NOMO-1 treated with DMSO at 0.1 percent for 48 hours (cell line): Measurements from ENCODE around the gene NXN.
"Not testable (repeated sequence)": the region's sequence is repeated elsewhere in the genome, so short reads cannot be mapped to it uniquely, and the experiment has no call there.

Source experiments
- DNase-seq: peaks from one replicate; lab custom pipeline; 2025; ENCODE audit not compliant: unreplicated experiment; lab: John Stamatoyannopoulos, UW

Gene NXN

GRCh38 chr17:1007310-1008007 lies 27.9 kb upstream of the NXN start:
- no peak for DNase-seq

- no peak for DNase-seq
Observed at GRCh38 chr17:1006054-1006453, 26.5 kb upstream of the NXN start.

GRCh38 chr17:1005361-1005946 lies 25.9 kb upstream of the NXN start:
- no peak for DNase-seq

- no peak for DNase-seq
Observed at GRCh38 chr17:1004769-1005295, 25.3 kb upstream of the NXN start.

GRCh38 chr17:1003972-1004768 lies 24.6 kb upstream of the NXN start:
- DNase-seq: no peak

GRCh38 chr17:1003633-1003971 lies 24.0 kb upstream of the NXN start:
- no peak for DNase-seq

GRCh38 chr17:1002771-1003555 lies 23.4 kb upstream of the NXN start:
- no peak for DNase-seq

GRCh38 chr17:1002412-1002753 lies 22.8 kb upstream of the NXN start:
- DNase-seq: no peak

- no peak for DNase-seq
Observed at GRCh38 chr17:1001640-1002411, 22.2 kb upstream of the NXN start.

- DNase-seq: no peak
Observed at GRCh38 chr17:1000597-1001461, 21.3 kb upstream of the NXN start.

- DNase-seq: no peak
Observed at GRCh38 chr17:998111-998510, 18.5 kb upstream of the NXN start.

- peak; percentile 96 for DNase-seq
Observed at GRCh38 chr17:996554-997344, 17.2 kb upstream of the NXN start, which contains the start of gene TIMM22. Gene TIMM22 (plus strand): TSS chr17:997129. CDS start chr17:997143, 14 bp downstream.

GRCh38 chr17:995324-995723 lies 15.7 kb upstream of the NXN start:
- not testable (repeated sequence) for DNase-seq

GRCh38 chr17:992933-993332 lies 13.4 kb upstream of the NXN start:
- DNase-seq: no peak

- no peak for DNase-seq
Observed at GRCh38 chr17:988561-988960, 9.0 kb upstream of the NXN start.

- no peak for DNase-seq
Observed at GRCh38 chr17:987931-988330, 8.4 kb upstream of the NXN start.

GRCh38 chr17:986322-986929 lies 6.8 kb upstream of the NXN start:
- no peak for DNase-seq

GRCh38 chr17:983921-984320 lies 4.3 kb upstream of the NXN start:
- no peak for DNase-seq
